Jurkat, Clone E6-1 (cell line): ENCODE results near the gene FRMD3.

Experiments used
- DNase-seq: peaks from one replicate; pipeline ENCODE4 v3.0.0-alpha.2; 2011; ENCODE audit warnings: low read depth, low spot score
- H3K4me3 ChIP-seq: 2 replicates; pipeline ENCODE4 v1.5.1; 2011; ENCODE audit warnings: mild to moderate bottlenecking, low read length, control low read depth, moderate library complexity

FRMD3 gene

DNA sequence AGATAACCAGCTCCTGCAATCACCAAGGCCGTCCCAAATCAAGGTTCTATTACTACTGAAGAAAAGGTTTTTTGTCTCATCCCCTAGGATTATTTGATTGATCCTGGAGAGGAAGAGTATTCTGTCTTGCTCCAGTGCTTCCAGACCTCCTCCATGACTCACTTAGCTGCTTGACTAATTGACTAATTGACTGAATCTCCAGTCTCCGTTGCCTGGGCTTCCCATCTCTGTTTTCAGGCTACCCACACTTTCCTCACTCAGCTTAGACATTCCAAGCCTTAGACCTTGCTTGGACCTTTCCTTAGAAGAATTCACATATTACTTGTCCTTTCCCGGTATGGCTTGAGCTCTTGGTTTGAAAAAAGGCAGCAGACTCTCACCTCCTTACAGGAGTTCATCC, 60.6 kb downstream of the FRMD3 start:
- no peak for DNase-seq
- no peak overlapping the region for H3K4me3 ChIP-seq

DNA sequence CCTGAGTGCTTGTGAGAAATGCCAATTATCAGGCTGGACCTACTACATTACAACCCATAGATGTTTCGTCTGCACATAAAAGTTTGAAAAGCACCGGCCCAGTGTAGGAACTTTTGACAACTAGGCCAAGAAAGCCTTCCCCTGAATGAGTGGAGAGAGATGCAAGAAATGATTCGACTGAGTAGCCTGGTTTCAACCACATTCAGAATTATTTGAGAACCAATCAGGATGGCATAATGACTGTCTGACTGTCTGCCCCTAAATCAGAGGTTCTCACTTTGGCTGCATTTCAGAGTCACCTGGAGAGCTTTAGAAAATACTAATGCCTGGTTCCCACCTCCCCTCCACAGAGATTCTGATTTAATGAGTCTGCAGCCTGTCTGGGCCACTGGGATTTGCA, 61.1 kb downstream of the FRMD3 start:
- H3K4me3 ChIP-seq, result no peak overlapping the region
- no peak for DNase-seq

DNA sequence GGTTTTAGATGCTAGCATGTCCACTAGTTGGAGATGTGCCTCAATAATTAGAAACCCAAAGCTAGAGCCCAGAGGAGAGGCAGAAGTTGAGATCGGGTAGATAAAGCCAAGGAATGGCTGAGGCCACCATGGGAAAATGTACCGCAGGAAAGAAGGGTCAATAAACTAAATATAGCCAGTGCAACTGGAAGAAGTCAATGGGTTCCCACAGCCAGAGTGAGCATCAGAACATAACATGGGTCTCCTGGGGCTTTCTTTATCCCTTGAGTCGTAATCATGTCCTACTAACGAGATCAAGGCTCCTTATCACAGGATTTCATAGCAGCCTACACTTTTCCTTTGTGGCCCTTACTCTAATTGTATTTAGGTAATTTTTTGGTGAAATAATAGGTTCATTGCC, 61.7 kb downstream of the FRMD3 start:
- no peak for DNase-seq

GRCh38 chr9:83475741-83476140, 62.5 kb downstream of the FRMD3 start:
- no peak overlapping the region for H3K4me3 ChIP-seq
- no peak for DNase-seq

More for the DNA sequence above, 61.7 kb downstream of the FRMD3 start:
- no peak overlapping the region for H3K4me3 ChIP-seq

- no peak for DNase-seq
- H3K4me3 ChIP-seq, result no peak overlapping the region
These were observed 63.6 kb downstream of the FRMD3 start for GRCh38 chr9:83474631-83475030.

DNA sequence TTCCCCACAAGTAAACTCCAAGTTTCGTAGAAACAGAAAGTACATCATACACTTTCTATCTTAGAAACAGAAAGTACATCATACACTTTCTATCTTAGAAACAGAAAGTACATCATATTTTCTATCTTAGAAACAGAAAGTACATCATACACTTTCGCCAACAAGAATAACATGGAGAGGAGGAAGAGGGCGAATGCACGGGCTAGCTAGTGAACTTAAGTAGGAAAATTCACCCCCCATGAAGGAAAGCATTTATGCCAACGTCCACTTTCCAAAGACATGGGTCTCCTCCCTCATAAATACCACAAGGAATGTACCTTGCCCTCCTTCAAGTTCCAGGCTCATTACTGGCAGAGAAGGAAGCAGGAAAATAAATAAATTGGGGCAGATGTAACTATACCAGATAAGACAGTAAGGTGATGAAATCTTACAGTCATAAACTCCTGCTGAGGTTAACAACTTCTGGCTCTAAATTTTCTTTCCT, 64.7 kb downstream of the FRMD3 start:
- H3K4me3 ChIP-seq, result no peak overlapping the region
- DNase-seq, result no peak

DNA sequence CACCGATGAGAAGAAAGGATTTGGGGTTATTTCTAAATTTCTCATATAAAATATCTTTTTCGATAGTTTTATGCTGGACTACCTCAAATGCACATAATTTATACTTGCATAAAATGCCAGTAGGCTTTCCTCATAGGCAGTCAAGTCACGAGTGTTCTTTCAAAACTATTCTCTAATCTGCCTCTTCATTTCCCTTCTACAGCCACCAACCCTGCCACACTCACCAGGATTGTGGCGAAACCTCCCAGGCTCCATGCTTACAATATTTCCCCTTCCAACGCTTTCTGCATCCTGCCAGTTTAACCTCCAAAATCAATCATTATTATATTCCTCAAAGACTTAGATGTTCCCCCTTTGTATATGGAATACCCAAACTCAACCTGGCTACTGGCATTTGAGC, 65.4 kb downstream of the FRMD3 start:
- no peak for DNase-seq
- no peak overlapping the region for H3K4me3 ChIP-seq

DNA sequence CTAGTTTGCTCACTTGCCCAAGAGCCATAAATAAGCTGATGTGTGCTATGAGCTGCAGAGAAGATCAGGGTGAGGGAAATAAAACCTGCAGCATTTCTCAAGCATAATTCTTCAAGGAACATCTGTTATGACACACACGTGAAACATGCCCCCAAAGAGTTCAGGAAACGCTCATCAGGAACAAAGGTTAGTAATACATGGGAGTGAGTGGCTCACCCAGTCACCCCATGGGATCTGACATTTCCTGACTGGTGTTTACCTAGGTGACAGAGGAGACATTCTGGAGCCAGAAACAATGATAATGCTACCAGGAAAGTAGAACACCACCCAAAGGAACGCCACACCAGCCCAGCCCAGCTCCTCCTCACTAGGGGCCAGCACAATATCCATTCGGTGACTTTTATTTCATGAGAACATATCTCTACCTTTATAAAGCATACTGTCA, 66.0 kb downstream of the FRMD3 start:
- no peak for DNase-seq
- H3K4me3 ChIP-seq, result no peak overlapping the region

DNA sequence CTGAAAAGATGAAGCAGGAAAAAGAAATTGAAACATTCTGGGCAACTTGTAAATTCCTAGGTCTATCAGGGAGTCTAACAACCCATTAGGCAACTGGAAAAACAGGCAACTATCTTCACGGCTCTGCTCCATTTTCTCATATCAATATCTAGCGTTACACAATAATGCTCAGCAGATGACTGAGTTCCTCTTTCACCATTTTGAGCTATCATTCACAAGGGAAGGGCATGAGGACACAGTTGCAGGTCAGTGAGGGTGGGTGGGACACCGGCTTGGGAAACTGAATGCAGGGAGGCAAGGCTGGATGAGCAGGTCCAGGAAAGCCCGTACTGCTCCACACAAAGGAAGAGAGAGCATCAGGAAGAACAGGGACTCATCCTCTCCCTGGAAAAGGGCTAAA, 67.0 kb downstream of the FRMD3 start:
- no peak for DNase-seq
- H3K4me3 ChIP-seq, result no peak overlapping the region

DNA sequence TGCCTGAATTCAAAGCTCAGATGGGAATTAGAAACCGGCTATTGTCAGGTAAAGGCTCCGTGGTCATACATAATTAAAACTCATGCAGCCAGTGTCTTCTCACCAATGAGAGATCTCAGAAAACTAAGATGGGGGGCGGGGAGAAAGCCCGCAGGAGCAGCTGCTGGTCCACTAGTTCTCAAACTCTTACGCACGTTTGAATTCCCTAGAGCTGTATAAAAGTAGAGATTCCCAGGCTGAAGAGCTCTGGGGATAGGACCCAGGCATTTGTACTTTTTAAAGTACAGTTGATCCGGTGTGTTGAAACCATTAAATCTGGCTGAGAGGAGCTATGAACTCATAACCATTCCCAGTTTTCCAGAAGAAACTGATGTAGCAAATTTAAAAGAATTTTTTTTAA, 68.5 kb downstream of the FRMD3 start:
- no peak for DNase-seq
- no peak overlapping the region for H3K4me3 ChIP-seq

DNA sequence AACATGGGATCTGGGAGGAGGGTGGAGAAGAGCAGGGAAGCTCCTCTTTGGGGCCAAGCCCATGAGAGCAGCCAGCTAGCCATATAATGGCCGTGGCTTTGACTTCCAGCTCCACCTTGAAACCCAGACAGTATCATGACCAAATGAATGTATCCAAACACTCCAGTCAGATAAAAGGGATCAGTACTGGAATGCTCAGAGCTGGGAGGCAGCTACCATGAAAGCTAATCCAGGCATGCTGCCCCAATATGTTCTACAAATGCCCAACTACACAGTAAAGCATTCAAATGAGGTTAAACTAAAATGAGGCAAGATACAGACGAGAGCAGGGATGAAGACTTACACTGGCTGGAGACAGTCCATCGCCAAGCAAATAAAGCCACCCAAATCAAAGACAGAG, 69.4 kb downstream of the FRMD3 start:
- no peak overlapping the region for H3K4me3 ChIP-seq
- no peak for DNase-seq

- H3K4me3 ChIP-seq, result no peak overlapping the region
- DNase-seq, result no peak
These were observed 71.3 kb downstream of the FRMD3 start for GRCh38 chr9:83466877-83467276.

DNA sequence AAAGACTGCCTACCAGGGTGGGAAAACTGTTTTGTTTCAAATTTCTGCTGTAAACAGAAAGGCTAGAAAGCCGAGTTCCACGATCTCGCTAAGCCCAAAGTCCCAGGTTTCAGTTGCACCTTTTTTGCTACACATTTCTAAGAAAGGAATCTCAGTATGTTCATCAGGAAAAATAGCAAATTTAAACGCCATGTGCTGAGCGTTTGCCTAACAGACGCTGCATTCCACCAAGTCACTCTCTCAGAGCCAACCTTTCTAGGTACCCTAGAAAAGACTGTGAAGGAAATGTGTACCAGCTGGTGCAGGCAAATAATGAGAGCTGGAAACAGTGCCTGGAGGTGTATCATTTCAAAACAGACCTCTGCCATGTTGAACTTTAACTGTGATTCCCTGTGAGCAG, 71.8 kb downstream of the FRMD3 start:
- H3K4me3 ChIP-seq, result no peak overlapping the region
- DNase-seq, result no peak

DNA sequence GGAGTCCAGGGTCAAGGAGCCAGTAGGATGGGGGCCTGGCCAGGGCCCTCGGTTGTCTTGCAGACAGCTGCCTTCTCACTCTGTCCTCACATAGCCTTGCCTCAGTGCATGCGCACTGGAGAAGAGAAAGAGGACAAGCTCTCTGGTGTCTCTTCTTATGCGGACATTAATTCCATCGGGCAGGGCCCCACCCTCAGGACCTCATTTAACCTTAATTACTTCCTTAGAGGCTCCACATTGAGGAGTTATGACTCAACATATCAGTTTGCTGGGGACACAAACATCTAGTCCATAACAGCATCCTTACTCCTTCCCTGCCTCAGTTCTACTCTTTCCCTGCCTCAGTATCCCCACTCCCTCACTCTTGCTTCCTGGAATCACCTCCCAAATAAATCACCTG, 78.4 kb downstream of the FRMD3 start:
- no peak for DNase-seq
- no peak overlapping the region for H3K4me3 ChIP-seq

- no peak for DNase-seq
- H3K4me3 ChIP-seq, result no peak overlapping the region
These were observed 79.7 kb downstream of the FRMD3 start for GRCh38 chr9:83458530-83458929.

DNA sequence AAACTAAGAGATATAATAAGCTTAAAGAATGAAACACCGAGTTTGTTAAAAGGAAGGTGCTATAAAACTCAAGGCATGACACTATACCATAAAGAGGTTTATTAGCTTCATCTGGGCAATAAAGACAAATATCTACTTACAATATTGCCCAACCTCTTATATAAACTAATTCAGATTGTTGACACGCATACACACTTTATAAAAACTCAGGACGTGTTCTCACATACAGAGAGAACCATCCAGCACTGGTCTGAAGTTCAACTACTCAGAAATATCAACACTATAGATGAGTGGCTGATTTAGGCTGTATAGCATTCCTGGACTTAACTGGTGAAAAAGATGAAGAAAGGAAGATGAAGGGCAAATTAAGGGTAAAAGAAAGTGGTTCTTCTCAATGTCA, 81.2 kb downstream of the FRMD3 start:
- no peak for DNase-seq
- H3K4me3 ChIP-seq, result no peak overlapping the region

DNA sequence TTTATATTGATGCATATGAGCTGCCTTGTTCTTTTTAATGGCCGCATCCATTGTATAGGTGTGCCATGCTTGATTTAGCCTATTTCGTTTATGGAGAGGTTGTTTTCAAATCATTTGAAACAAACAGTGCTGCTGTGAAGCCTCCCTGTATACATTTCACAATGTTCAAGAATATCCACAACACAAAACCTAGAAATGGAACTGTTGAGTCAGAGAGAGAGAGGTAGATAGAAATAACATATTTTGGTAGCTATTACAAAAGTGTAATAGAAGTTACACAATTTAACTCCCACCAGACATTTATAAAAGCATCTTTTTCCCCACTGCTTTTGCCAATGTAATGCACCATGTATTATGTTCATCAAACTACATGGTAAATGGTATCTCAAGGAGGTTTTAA, 82.0 kb downstream of the FRMD3 start:
- DNase-seq, result no peak
- H3K4me3 ChIP-seq, result no peak overlapping the region

DNA sequence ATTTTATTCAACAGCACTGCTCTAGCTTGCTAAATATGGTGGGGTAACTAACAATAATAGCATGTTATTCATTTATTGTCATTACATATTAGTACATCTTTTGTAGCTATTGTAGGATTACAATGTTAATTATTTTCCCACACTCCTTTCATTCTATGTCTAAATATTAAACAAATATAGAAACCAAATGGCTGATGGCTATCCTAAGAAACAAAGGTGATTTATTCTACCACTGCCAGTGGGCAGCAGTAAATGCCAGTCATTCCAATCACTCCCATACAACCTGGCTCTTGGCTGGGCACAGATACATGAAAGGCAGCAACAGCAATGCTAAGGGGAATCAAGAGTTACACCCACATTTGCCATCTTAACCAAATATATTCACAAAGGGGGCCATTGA, 84.1 kb downstream of the FRMD3 start:
- H3K4me3 ChIP-seq, result no peak overlapping the region
- no peak for DNase-seq

DNA sequence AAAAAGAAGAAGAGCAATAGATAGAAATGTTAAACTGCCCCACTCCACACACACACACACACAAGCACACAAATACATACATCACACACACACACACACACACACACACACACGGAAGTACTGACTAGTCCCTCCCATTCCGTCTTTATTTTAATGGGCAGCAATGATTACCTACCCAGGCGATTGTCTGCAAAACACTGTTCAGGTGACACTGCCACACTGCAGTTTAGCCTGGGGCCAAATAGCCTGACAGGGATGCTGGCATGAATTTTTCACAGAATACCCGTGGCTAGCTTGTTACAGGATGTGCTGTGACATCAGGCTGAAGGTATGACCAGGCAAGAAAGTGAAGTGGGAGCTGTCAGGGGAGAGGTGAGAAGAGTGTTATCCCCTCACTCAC, 86.9 kb downstream of the FRMD3 start:
- no peak for DNase-seq
- no peak overlapping the region for H3K4me3 ChIP-seq

DNA sequence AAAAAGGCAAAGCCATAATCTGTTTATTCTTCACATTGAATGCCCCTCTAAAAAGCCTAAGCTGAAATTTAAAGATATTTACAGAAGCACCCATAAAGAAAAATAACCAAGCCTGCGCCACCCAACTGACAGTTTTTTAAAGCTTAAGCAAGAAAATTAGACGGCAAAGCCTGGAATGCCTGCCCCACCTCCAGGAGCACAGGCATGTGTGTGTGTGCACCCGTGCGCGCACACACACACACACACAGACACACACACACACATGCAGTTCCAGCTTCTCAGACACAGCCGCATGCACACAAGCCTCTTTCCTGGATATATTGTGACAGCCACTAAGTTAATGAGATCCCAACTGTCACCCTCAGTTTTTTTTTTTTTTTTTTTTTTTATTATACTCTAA, 88.2 kb downstream of the FRMD3 start:
- H3K4me3 ChIP-seq, result no peak overlapping the region
- no peak for DNase-seq

DNA sequence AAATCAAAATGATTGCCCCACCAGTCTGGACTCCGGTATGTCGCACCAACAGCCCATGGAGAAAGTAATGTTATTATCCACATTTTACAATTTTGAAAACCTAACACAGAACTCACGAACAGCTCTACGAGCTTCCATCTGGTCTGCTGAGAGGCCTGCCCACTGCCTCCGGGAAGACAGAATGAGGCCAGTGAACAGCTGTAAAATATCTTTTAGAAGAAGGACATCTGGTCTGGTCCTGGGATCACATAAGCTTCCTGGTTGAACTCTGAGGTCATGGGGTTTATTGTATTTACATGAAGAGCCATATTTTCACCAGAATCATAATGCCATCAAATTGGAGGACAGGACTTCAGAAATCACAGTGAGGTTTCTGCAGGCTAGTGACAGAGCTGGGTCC, 89.0 kb downstream of the FRMD3 start:
- H3K4me3 ChIP-seq, result no peak overlapping the region
- DNase-seq, result no peak

GRCh38 chr9:83448626-83449025, 89.6 kb downstream of the FRMD3 start:
- no peak for DNase-seq
- H3K4me3 ChIP-seq, result no peak overlapping the region
